CD4-positive, alpha-beta T cell treated with Interleukin-2 at 100 ng/mL for 4 hours (primary cell): ENCODE data around the gene DNHD1.

Experiments
- DNase-seq: peaks from one replicate; pipeline ENCODE4 v3.0.0-alpha.2; 2020; ENCODE audit warnings: low spot score

Gene DNHD1

GRCh38 chr11:6594142-6594768 lies 97.2 kb downstream of the DNHD1 start:
- no peak for DNase-seq

- DNase-seq: no peak
These were observed 99.3 kb downstream of the DNHD1 start for GRCh38 chr11:6596239-6596877.

DNA sequence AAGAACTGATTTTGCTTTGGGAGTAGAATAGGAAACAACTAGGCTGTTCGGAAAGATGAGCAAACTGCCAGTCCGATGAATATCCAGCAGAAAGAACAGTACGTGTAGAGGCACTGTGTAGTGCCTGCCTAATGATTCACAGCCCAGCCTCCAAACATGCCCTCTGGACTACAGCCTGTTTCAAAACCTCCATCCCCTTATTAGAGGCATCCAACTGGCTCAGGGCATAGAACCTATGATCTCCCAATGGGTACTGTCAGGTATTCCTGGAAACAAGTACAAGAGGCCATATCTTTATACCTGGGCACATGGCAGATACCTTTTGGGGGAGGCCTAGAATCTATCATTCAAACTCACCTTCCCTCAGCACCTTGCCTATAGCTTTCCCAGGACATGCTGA lies 101.5 kb downstream of the DNHD1 start:
- DNase-seq: no peak

DNA sequence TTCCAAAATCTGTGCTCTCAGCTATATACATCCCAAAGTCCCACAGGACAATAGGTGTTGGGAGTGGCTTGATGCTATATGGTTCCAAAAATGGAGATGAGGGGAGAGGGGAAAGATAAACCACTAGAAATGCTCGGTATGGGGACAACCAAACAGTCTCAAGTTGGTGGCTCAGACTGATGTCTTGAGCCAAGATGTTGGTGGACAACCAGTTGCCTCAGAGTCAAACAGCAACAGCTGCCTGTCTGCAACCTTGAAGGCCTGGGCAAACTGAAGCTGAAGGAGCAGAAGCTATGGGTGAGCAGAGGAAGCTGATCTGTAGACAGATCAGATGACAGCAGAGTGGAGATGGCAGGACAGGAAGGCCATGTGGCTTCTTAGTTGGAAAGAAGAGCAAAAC lies 102.4 kb downstream of the DNHD1 start:
- no peak for DNase-seq

DNA sequence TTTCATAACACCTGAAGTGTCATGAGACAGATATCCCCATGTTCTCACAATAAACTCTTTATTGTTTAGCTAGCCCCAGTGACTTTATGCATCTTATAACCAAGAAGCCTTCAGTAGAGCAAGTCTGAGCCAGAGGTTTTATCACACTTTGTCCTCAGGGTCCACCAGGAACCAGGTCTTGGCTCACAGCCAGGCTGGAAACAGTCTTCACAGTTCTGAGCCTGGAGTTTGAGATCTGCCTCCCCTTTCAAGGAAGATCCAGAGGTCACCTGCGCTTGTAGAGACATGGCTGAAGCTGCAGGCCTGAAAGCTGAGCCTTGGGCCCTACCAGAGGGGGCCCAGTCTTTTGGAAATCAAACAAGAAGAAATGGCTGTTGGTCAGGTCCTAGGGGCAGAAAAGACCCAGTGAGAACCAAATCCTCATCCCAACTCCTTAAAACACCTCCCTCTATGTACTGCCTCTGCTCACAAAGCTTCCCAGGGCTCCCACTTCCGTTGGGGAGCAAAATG lies 102.9 kb downstream of the DNHD1 start:
- no peak for DNase-seq

DNA sequence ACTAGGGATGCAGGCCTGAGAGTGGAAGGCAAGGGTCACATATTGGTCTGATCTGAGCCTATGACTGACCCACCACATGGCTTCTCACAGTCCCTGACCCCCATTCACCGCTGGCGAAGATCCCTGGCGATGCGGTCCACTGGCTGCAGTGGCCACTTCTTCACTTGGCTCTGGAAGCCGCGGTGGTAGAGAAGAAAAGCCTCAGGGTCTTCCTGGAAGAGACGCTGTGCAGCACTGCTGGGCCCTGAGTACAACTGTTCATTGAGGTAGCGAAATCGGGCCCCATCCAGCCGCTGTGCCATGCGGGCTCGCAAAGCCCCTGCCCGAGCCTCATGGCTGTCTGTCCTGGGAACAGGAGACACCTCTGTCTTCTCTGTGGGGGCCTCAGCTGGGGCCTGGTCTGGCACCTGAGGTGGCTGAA lies 104.0 kb downstream of the DNHD1 start:
- no peak for DNase-seq

DNA sequence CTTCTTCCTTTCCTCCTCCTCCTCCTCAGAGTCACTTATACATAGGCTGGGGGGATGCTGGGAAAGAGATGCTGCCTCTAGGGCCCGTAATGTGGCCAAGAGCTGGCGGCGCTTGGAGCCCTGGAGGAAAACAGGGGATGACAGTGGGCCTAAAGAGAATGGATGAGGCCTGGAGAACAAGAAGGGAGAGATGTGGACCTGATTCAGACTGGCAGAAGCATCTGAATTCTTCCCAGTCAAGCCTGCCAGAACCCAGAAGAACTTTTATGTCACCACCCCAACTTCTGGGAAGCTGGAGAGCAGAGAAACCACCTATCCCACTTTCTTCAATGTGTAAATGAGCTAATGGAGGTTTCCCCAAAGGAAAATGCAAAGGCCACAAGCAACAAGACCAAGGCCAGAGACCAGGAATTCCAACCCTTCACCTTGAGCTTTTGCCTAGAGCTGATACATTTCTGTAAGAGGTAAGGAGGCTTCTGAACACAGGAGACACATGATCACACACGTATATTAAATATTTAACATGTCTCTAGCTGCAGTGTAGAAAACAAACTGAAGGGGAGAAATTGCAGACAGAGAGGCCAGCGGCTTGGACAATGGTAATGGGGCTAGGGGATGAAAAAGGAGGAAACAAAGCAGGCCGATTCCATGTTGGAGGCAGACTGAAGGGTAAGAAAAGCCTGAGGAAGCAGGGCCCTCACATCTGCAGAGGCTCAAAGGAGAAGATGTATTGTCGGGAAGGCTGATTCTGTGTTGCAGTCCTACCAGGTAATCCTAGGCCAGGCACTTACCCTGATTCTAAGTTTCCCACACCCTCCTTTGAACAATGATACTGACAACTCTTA lies 105.2 kb downstream of the DNHD1 start:
- no peak for DNase-seq

DNA sequence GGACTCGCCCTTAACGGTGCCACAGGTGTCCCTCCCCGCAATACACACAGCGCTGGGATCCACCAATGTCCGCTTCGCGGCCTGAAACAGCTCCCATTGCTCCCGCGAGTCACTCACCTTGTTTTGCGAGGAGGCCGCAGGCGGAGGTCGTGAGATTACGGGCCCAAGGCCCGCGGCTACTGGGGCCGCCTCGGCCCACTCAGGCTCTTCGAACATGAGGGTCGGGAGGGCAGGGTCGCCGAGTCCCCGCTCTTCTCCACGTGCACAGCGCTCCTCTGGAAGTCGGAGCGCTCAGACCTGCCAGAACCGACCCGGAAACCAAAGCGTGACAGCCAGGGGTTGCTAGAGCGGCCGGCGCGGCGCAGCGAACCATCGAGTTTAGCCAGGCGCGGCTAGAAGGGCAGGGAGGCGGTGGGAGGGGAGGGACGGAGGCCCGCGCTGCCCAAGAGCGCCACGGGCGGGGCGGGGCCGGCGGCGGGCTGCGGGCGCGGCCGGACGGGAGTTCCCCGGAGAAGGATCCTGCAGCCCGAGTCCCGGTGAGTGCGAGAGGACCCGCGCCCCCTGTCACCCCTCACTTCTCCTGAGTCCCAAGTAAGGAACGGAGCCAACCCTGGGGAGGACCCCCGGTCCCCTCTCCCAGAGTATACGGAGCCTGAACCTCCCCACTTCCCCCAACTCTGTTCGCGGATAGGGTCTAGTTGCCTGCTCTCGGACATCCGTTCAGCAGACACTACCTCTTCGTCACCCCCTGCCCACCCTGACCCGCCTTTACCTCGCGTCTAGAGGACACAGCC lies 106.4 kb downstream of the DNHD1 start, which contains the start of the genes ILK and RRP8:
ILK (plus strand) TSS at position 488 of the 794 bp plus-strand sequence. CDS start 498 bp downstream, outside the sequence.
RRP8 (minus strand) TSS at position 330 of the 794 bp plus-strand sequence; CDS start at position 216, 114 bp downstream.
- peak; percentile 94 for DNase-seq

GRCh38 chr11:6604081-6604626 lies 107.1 kb downstream of the DNHD1 start:
- peak; percentile 69 for DNase-seq

GRCh38 chr11:6604790-6605189 lies 107.7 kb downstream of the DNHD1 start:
- DNase-seq: no peak

GRCh38 chr11:6606471-6607189 lies 109.5 kb downstream of the DNHD1 start:
- DNase-seq: peak; percentile 50

DNA sequence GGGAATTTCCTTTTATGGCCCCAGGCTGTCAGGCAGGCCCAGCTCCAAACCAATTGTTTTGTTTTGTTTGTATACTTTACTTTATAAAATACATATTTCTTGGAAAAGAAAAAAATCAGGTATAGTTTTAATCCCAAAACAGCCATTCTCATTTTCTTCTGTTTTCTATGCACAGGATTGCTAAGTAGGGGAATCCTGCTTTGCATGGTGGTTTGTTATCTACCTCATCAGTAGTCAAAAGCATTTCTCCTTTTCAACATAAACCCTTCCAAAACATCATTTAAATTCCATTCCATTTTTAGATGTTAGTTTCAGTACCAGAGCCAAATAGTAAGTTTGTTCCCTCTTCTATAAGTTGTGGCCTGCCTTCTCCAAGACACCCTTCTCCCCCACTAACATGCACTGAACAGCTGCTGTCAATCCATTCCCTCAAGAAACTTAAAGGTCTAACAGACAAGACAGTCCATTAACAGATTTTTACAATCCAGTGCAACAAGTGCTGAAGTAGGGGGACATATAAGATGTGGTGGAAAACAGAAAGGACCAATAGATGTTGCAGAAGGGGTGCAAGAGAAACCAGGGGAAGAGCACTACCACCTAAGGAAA lies 110.2 kb downstream of the DNHD1 start:
- no peak for DNase-seq

GRCh38 chr11:6608011-6608410 lies 110.9 kb downstream of the DNHD1 start:
- no peak for DNase-seq

- no peak for DNase-seq
These were observed 111.8 kb downstream of the DNHD1 start for GRCh38 chr11:6608726-6609501.

- DNase-seq: no peak
These were observed 112.5 kb downstream of the DNHD1 start for GRCh38 chr11:6609502-6610015.

- DNase-seq: no peak
These were observed 113.5 kb downstream of the DNHD1 start for GRCh38 chr11:6610591-6610990.

DNA sequence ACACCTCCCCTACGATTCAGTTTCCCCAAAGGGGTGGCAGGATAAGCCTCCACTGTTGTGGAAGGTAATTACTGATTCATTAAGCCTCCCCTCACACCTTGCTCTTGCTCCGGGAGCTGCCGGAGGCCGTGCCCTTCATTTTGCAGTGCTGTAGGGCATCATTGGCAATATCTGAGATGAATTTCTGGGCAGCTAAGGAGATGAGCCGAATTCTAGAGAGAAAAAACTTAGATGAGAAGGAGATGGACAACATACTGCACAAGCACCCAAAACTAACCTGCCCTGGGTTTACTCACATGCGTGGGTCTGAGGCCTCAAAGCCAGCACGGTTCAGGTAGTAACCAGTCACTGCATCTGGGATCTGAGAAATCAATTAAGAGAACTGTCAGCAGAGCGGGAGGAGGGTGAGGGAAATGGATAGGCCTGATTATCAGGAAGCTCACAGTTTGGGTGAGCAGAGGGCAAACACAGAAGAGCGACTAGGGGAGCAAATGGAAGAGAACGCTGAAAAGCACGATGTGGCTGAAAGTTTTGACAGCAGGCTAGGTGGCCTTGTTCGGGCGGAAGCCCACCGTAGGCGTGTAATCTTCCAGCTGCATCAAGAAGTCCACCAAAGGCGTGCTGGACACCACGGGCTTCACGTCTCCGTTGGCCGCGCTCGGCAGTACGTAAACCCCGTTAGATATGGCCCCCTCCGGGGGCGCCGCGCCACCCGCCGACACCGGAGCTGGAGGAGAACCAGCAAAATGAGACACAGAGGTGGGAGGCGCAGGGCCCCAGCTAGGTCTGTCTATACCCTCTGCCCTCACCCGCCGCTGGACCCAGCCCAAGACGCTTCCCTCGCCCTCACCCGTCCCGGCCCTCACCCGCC lies 114.2 kb downstream of the DNHD1 start:
- peak; percentile 26 for DNase-seq

DNA sequence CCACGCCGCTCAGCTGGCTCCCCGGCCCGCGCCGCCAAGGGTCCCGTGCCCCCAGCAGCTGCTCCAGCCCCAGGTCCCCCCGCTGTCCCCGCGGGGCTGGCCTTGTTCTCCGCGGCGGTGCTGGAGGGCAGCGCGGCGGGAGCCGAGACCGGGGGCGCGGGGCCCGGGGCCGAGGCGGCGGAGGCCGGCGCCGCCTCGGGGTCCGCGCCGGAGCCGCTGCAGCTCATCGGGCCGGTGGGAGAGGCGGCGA lies 114.8 kb downstream of the DNHD1 start:
- no peak for DNase-seq
